Left colon (tissue), 2 donors: Measurements from ENCODE around the gene SEC14L3. TPM values are rescaled to one million over a fixed set of nuclear protein-coding genes. Genes with fewer than 3 reads are reported as not detected.

Source experiments
- ATAC-seq: fragments of 200-7000 bp; cut with Tn5 transposase; one replicate; pipeline ENCODE4 v1.9.1; 2020; ENCODE audit warnings: mild to moderate bottlenecking, moderate library complexity
- DNase-seq, 2 donors: peaks; one replicate each; pipeline ENCODE4 v3.0.0-alpha.2; 2020
- intact Hi-C, 2 donors: fragments of 100-400 bp; cut with DNase I in 1 of 2; cut with micrococcal nuclease in 1 of 2; formaldehyde crosslinking; loops; one replicate each; pipeline versions ENCODE4 v1.11.2 to v1.14.0; 2022; cut with DNase I, micrococcal nuclease
- total RNA-seq, 2 donors: library from RNA; stranded (reverse); fragmentation: NEBNext Ultra II Directional; extraction: Animal tissue kit (Norgen Biotek cat#: 25700); gene quantifications; one replicate each; pipeline ENCODE4 v1.2.1, GENCODE V29; 2021
- donor health status: DM: no; HTN: no; CAD: no.
- donor health status: DM: yes; HTN: yes; CAD: no.

The SEC14L3 gene
- total RNA-seq, 2 donors from 2014 or later: not detected

- no peak for DNase-seq
- no peak for ATAC-seq
- intact Hi-C loops: no loop called here
These were observed 58.8 kb downstream of the SEC14L3 start for GRCh38 chr22:30413001-30413400.

GRCh38 chr22:30411780-30412179, 60.0 kb downstream of the SEC14L3 start:
- DNase-seq (no peak), ATAC-seq (no peak)
- intact Hi-C loops: no loop called here

Other genes with a start within 250 kb of the SEC14L3 start
- 10 to 100 TPM in 1 of 2 donors, 1 to 10 TPM in 1; 8.2 to 11.7 TPM for gene LIF, start 225.3 kb downstream of the SEC14L3 start, total RNA-seq
- under 1 TPM in 1 of 2 donors, not detected in 1; 0.20 TPM for gene OSM, start 205.2 kb downstream of the SEC14L3 start, total RNA-seq
- 1 to 10 TPM; 3.7 to 4.2 TPM for gene CASTOR1, start 182.5 kb downstream of the SEC14L3 start, total RNA-seq
- gene TBC1D10A, start 145.1 kb downstream of the SEC14L3 start, total RNA-seq: 10 to 100 TPM; 32.0 to 41.2 TPM
- gene SF3A1, start 115.1 kb downstream of the SEC14L3 start, total RNA-seq: 100 to 1,000 TPM; 134 to 146 TPM
- gene CCDC157, start 115.0 kb downstream of the SEC14L3 start, total RNA-seq: 1 to 10 TPM; 1.6 to 2.3 TPM
- 1 to 10 TPM; 8.7 to 9.5 TPM for gene RNF215, start 84.6 kb downstream of the SEC14L3 start, total RNA-seq
- gene SEC14L2, start 75.0 kb downstream of the SEC14L3 start, total RNA-seq: 1 to 10 TPM; 4.6 to 5.2 TPM
- gene MTFP1, start 46.2 kb downstream of the SEC14L3 start, total RNA-seq: 10 to 100 TPM; 23.1 to 34.9 TPM
- gene SEC14L4, start 33.7 kb upstream of the SEC14L3 start, total RNA-seq: not detected
- gene SEC14L6, start 74.7 kb upstream of the SEC14L3 start, total RNA-seq: under 1 TPM; 0.11 to 0.27 TPM
- 10 to 100 TPM; 12.1 to 17.4 TPM for gene GAL3ST1, start 102.6 kb upstream of the SEC14L3 start, total RNA-seq
- 10 to 100 TPM; 36.4 to 48.3 TPM for gene PES1, start 119.9 kb upstream of the SEC14L3 start, total RNA-seq
- 10 to 100 TPM; 29.4 to 58.2 TPM for gene TCN2, start 135.2 kb upstream of the SEC14L3 start, total RNA-seq
- 1 to 10 TPM; 8.3 to 9.9 TPM for gene SLC35E4, start 163.8 kb upstream of the SEC14L3 start, total RNA-seq
- 10 to 100 TPM; 15.3 to 18.1 TPM for gene DUSP18, start 195.9 kb upstream of the SEC14L3 start, total RNA-seq
- 1 to 10 TPM; 2.9 to 5.1 TPM for gene OSBP2, start 222.9 kb upstream of the SEC14L3 start, total RNA-seq